HL-60 (cell line): ENCODE measurements around the gene PDE6D.

ENCODE experiments used
- DNase-seq, 2 experiments: peaks; one replicate each; pipeline ENCODE4 v3.0.0-alpha.2; 2010 to 2020; ENCODE audit warnings: low read depth in 1 of 2, low spot score in 1 of 2
- H3K27ac ChIP-seq: fragments of 250-450 bp; sonication (Bioruptor Pico); replicated peaks from 2 replicates; pipeline ENCODE4 v1.5.1; 2020; ENCODE audit warnings: mild to moderate bottlenecking, moderate library complexity
- H3K27me3 ChIP-seq: fragments of 250-450 bp; sonication (Bioruptor Pico); 2 replicates; pipeline ENCODE4 v1.5.1; 2021; ENCODE audit warnings: mild to moderate bottlenecking, moderate library complexity; ENCODE audit not compliant: insufficient read depth, poor library complexity, severe bottlenecking
- H3K4me3 ChIP-seq: replicated peaks from 2 replicates; pipeline ENCODE4 v1.5.1; 2011; ENCODE audit warnings: mild to moderate bottlenecking, control low read depth, low read length; ENCODE audit not compliant: insufficient read depth
- GABPA ChIP-seq: IDR thresholded peaks from 2 replicates; pipeline ENCODE4 v1.6.1; 2012; ENCODE audit warnings: low read depth
- POLR2AphosphoS5 ChIP-seq: IDR thresholded peaks from 2 replicates; pipeline ENCODE4 v1.6.1; 2012; ENCODE audit warnings: low read depth
- SPI1 ChIP-seq: IDR thresholded peaks from 2 replicates; pipeline ENCODE4 v1.6.1; 2012; ENCODE audit warnings: low read depth, mild to moderate bottlenecking, borderline replicate concordance
- TF ChIP-seq, protein P1 (sequence below): IDR thresholded peaks from 2 replicates; pipeline ENCODE4 v1.6.1; 2012; ENCODE audit warnings: low read depth; ENCODE audit not compliant: insufficient replicate concordance
- TF ChIP-seq, protein P2 (sequence below): IDR thresholded peaks from one replicate; pipeline ENCODE4 v1.5.1; 2011; ENCODE audit warnings: low read length, control low read depth, inconsistent platforms; ENCODE audit not compliant: insufficient read depth

The PDE6D gene

DNA sequence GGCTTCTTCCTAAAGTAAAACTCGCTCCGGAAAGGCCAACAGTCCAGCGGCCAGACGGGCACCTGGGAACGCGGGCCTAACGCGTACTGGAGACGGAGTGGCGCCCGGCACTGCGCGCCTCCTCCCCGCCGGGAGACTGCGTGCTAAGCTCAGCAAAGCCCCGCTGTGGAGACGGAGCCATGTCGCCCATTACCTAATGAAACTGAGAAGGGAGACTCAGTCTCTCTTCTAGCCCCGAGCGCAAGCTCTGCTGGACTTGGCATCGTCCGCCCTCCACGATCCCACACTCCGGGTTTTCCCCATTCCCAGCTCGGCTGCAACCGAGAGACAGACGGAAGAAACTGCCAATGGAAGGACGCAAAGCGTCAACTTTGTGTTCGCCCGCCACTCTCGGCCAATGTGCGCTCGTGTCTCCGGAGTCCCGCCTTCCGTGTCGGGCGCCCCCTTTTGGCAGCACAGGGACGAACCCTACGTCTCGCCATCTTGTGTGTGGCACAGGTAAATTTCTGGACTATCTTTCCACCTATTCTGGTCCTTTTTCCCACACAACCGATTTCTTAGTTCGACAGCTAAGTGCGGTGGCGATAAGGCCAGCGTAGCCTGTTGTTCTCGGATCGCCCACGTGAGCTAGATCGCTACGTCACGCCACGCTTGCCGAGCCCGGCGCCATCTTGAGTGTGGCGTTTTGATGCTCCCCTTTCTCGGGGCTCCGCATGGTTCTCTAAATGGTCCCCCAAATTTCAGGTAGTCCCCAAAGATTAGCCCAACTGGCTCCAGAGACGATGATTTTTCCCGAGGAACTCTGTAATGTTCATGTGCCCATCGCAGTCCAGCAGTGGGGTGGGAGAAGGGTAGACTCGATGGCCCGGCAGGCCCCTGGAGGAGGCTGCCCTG is 74.1 kb downstream of the PDE6D start:
- TF ChIP-seq SPI1 (no peak), POLR2AphosphoS5 (peak; percentile 100), GABPA (peak; percentile 58; the same call in 1 of the 2 replicates)
- TF ChIP-seq, protein P1, sequence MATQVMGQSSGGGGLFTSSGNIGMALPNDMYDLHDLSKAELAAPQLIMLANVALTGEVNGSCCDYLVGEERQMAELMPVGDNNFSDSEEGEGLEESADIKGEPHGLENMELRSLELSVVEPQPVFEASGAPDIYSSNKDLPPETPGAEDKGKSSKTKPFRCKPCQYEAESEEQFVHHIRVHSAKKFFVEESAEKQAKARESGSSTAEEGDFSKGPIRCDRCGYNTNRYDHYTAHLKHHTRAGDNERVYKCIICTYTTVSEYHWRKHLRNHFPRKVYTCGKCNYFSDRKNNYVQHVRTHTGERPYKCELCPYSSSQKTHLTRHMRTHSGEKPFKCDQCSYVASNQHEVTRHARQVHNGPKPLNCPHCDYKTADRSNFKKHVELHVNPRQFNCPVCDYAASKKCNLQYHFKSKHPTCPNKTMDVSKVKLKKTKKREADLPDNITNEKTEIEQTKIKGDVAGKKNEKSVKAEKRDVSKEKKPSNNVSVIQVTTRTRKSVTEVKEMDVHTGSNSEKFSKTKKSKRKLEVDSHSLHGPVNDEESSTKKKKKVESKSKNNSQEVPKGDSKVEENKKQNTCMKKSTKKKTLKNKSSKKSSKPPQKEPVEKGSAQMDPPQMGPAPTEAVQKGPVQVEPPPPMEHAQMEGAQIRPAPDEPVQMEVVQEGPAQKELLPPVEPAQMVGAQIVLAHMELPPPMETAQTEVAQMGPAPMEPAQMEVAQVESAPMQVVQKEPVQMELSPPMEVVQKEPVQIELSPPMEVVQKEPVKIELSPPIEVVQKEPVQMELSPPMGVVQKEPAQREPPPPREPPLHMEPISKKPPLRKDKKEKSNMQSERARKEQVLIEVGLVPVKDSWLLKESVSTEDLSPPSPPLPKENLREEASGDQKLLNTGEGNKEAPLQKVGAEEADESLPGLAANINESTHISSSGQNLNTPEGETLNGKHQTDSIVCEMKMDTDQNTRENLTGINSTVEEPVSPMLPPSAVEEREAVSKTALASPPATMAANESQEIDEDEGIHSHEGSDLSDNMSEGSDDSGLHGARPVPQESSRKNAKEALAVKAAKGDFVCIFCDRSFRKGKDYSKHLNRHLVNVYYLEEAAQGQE, result peak; percentile 86
- TF ChIP-seq, protein P2, sequence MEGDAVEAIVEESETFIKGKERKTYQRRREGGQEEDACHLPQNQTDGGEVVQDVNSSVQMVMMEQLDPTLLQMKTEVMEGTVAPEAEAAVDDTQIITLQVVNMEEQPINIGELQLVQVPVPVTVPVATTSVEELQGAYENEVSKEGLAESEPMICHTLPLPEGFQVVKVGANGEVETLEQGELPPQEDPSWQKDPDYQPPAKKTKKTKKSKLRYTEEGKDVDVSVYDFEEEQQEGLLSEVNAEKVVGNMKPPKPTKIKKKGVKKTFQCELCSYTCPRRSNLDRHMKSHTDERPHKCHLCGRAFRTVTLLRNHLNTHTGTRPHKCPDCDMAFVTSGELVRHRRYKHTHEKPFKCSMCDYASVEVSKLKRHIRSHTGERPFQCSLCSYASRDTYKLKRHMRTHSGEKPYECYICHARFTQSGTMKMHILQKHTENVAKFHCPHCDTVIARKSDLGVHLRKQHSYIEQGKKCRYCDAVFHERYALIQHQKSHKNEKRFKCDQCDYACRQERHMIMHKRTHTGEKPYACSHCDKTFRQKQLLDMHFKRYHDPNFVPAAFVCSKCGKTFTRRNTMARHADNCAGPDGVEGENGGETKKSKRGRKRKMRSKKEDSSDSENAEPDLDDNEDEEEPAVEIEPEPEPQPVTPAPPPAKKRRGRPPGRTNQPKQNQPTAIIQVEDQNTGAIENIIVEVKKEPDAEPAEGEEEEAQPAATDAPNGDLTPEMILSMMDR, result peak; percentile 95
- peak overlapping the region; percentile 100 for H3K27ac ChIP-seq
- H3K4me3 ChIP-seq, result peak overlapping the region; percentile 49
- no peaks in the 10 kb centered on the region for H3K27me3 ChIP-seq
- DNase-seq, result peak; percentile 97 to 98

DNA sequence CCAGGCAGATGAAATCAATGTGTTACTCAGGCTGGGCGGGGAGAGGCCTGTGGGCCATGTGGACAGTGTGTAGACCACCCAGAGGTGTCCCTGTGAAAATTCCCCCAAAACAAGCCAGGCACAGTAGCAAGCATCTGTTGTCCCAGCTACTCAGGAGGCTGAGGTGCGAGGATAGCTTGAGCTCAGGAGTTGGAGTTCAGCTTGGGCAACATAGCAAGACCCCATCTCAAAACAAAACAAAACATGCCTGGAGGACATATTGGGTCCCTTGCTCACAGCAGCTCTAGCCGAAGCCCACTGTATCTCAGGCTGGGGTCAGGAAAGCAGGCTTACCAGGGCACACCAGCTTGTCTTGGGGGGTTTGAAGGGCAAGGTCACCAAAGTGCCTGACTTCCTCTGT is 77.1 kb downstream of the PDE6D start:
- Histone ChIP-seq H3K27ac (no peak overlapping the region), H3K4me3 (no peak overlapping the region), H3K27me3 (no peaks in the 10 kb centered on the region)
- no peak for DNase-seq
- TF ChIP-seq POLR2AphosphoS5 (no peak), GABPA (no peak), SPI1 (no peak)
- TF ChIP-seq, protein P2, result no peak
- TF ChIP-seq, protein P1, result no peak

DNA sequence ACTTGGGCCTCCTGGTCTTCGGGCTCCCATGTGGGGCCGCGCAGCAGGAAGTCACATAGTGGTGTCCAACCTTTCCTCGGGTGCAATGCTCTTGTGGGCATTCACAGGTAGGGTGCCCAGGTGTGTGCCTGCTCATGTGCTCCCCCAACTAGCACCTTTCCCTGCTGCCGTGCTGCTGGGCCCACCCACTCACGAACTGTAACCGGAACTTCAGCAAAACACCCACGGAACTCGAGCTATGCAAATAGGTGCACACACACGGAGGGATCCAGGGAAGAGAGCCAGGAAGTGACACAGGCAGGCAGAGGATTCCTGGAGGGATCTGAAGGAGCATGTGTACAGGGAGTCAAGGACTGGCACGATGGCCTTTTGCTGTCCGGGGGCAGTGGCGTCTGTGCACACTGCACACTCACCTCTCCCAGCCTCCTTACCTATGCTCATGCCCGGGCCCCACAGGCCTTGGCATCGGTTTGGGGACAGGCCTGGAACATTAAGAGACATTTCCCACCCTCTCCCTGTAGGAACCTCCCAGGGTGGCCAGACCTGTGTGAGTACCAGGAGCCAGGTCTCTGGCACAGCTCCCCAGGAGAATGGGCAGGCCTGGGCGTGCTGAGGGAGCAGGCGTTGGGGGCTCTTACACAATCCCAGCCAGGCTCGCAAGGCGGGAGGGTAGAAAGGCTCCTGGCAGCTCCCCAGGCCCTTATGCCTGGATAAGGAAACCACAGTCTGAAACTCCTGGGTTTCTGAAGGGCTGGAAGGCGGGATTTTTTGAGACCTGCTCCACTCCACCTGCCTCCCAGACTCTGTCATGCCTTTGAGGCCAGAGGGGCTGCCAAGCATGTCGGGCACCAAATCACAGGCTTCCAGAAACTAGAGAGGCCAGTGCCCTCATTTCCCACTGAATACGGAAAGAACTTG is 79.4 kb downstream of the PDE6D start:
- TF ChIP-seq, protein P1, result no peak
- TF ChIP-seq, protein P2, result no peak
- TF ChIP-seq SPI1 (no peak), GABPA (no peak), POLR2AphosphoS5 (no peak)
- H3K27me3 ChIP-seq, result no peaks in the 10 kb centered on the region
- H3K4me3 ChIP-seq, result no peak overlapping the region
- peak in 1 of 2 experiments; percentile 64 for DNase-seq
- H3K27ac ChIP-seq, result no peak overlapping the region
